ENCODE results near the gene ERMP1.
"Not testable (repeated sequence)": the region's sequence is repeated elsewhere in the genome, so short reads cannot be mapped to it uniquely, and the experiment has no call there.

ERMP1 gene

DNA sequence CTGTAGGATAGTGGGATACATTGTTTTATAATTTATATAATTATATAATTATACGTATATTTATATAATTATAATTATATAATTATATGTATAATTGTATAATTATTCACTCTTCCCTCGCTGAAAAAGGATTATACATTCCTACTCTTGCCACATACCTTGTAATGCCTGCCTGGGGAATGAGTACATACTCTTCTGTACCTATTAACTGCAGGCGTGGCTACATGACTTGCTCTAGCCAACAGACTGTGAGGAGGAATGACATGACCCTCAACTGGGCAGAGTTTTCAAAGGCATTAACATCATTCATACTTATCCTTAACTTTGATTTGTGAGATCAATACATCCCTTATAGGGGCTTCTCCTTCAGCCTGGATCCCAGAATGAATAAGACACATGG, 19.1 kb downstream of the ERMP1 start:
- FAIRE-seq: no peak

DNA sequence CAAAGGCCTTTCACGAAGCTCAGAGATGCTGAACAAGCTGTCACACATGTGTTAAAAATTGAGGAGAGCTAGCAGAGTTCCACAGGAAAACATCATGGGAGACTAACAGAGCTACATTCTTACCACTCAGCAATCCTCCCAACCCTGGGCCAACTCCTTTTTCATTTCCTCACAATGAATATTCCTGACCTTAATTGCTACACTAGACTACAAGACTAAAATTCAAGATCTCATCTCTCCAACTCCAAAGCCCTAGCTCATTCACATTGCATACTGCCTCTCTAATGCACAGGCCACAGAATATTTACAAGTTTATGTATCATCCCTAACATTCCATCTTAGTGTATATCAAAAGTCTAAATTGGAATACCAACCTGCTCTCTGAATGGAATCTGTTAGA, 21.2 kb downstream of the ERMP1 start:
- no peak for FAIRE-seq

DNA sequence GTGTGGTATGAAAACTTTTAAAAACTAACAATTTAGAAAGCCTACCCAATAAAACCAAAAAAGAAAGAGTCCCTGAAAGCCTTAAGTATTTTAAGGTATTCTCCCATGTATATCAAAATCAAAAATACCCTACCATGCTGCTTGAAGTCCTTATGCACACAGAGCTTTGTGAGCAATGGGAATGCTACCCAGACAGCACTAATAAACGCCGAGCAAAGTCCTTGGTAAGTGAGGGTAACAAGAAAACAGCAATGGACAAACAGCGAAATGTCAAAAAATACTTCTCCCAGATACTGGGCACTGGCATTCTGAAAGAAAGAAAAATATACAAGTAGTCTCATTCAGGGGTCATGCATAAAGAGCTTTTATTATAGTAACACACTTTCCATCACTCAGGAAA, 27.4 kb downstream of the ERMP1 start:
- no peak for FAIRE-seq

DNA sequence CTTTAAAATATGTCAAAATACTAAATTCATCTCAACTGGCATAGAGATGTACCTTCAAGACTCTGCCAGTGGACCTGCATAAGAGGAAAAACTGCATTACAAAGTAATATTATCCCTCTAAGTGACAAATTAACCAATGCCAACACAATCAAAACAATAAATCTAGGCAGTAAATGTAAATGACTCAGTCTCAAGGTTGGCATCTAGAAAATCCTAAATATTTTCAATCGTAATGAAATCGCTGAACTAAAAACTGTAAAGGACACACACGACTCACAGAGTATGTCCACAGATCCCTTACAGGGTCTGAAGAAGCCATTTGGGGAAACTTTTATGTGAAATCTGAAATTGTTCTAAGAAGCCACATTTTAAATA, 31.2 kb downstream of the ERMP1 start:
- no peak for FAIRE-seq

DNA sequence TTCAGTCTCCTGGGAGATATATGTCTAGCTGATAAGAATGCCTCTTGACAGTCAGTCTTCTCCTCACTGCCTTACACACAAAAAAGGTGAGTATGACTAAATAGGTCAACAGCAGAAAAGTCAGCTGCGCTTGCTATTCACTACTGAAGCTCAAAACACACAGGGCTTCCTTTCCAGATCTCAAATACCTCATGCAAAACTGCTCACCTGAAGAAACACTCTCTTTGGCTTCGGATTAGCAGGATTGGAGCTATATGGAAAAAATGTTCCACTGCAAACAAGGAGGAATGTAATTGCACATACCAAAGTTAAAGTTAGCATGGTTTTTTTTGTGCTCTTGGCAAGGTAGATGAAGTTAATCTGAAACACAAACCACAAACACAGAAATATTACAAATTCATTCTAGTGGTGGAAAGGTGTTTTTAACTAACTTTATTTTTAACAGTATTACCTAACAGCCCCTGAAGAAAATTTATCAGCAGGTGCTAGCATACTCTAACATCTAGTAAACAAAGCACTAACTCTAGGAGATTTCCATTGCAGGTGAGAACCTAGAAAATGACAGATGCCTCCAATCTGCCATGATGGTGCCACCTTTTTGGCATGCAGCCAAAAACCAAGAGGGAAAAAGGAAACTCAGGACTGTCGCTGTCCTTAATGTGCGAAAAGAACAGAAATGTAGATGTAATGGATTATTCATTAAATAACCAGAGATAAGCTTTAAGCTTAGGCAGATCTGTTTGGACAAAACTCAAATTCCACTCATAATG, 31.8 kb downstream of the ERMP1 start:
- FAIRE-seq: no peak

DNA sequence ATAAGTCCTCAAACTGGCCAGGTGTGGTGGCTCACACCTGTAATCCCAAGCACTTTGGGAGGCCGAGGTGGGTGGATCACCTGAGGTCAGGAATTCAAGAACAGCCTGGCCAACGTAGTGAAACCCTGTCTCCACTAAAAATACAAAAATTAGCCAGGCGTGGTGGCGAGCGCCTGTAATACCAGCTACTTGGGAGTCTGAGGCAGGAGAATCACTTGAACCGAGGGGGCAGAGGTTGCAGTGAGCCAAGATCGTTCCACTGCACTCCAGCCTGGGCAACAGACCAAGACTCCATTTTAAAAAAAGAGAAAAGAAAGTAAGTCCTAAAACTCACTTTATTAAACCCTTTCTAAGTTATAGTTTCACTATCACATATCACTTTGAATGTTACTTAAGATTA, 32.5 kb downstream of the ERMP1 start:
- FAIRE-seq: not testable (repeated sequence)

DNA sequence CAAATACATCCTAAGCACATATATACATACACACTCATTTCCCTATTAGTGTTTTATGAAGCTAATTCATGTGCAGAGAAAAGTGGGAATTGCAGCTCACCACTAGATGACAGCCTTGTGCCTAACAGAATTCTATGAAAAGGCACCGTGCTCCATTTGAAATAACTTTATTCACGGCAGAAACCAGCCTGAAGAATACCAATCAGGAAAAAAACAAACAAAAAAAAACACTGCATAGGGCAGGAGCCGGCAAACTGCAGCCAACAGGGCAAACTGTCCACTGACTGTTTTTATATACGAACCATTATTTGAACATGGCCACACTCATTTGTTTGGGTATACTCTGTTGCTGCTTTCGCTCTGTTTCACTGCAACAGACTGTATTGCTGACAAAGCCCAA, 33.6 kb downstream of the ERMP1 start:
- no peak for FAIRE-seq

DNA sequence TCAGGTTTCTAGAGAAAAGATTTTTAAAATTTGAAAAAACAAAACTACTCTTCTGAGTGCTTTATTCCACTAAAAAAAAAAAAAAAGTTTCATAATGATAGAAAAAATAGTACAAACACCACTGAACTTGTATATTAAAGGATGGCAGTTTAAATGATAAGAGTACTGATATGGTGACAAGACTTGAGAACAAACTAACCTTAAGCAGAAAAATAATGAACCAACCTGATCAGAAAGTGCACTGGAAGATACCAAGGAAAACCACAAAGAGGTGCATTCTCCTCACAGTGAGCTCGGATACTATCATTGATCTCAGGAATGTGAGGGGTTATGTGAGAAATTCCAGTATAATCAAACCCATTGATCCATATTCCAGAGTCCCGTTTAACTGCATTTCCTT, 34.3 kb downstream of the ERMP1 start:
- no peak for FAIRE-seq

DNA sequence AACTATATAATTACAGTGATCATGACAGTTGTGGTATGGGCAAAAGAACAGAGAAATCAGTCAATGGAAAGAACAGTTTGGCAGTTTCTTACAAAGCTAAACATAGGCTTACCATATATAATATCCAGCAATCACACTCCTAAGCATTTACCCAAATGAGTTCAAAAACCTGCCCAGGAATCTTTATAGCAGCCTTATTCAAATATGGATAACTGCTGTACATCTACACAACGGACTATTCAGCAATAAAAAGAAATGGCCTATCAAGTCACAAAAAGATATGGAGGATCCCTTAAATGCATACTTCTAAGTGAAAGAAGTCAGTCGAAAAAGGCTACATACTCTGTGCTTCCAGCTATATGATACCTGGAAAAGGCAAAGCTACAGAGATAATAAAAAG, 36.6 kb downstream of the ERMP1 start:
- FAIRE-seq: no peak

DNA sequence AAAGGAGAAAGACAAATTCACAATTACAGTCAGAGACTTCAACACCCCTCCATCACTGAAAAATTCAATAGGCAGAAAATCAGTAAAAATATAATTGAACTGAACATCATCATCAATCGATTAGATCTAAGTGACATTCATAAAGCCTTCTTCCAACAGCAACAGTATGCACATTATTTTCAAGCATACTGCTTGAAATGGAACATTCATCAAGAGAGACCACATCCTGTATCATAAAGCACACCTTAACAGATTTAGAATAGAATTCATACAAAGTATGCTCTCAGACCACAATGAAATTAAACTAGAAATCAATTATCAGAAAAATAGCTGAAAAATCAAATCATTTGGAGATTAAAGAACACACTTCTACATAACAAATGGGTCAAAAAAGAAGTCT, 39.1 kb downstream of the ERMP1 start:
- FAIRE-seq: no peak

DNA sequence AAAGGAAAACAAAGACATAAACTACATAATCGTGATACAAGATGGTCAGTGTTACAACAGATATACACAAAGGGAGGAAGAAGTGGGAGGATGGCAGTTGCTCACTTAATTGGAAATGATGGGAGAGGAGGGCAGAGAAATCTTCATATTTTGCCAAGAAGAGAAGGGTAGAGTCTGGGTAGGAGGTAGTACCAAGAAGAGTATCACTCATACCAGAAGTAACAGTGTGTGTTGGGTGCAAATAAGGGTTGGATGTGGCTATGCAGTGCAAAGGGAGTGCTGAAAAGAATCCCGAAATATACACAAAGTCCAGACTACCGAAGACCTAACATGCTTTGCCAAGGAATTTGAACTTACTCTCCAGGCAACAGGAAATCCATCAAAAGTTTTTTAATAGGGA, 41.0 kb downstream of the ERMP1 start:
- FAIRE-seq: no peak

DNA sequence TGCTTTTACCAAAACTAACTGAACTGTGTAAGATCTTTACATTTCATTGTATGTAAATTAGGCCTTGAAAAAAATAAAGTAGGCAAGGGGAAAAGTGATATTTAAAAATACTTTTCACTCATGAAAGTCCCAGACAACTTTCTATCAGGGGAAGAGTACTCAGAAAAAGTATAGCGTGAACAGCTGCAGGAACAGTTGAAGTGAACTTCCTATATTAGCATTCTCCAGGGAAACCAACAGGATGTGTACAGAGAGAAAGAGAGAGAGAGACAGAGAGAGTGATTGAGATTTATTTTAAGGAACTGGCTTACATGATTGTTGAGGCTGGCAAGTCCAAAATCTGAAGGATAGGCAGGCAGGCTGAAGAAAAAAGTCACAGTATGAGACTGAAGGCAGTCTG, 42.0 kb downstream of the ERMP1 start:
- no peak for FAIRE-seq

DNA sequence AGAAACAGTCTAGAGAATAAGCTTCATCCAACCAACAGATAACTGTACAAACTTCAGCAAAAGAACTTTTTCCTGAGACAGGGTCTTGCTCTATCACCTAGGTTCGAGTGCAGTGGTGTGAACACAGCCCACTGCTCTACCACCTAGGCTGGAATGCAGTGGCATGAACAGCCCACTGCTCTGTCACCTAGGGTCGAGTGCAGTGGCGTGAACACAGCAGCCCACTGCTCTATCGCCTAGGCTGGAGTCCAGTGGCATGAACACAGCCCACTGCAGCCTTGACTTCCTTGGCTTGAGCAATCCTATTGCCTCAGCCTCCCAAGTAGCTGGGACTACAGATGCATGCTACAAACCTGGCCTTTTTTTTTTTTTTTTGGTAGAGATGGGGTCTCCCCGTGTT, 43.4 kb downstream of the ERMP1 start:
- no peak for FAIRE-seq

DNA sequence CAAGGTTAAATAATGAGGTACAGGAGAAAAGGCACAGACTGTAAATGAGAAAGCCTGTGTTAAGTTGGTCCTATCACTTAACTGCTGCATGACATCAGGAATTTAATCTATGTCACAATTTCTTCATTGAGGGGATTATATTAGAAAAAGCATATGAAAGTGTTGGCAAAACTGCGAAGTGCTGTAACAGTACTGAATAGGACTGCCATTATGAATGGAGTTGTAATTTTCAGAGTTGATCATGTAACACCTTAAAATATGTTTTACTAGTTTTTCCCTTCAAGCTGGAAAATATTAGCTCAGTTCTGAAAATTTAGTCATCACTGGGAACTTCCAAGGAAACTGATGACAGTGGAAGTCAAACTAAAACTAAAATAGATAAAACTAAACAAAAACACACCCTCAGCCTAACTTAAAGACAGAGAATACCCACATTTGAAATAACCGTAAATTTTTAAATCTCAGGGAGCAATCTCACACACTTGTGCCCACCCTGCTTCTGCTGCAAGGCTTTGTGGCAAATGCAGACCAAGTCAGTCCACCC, 45.1 kb downstream of the ERMP1 start:
- FAIRE-seq: no peak

DNA sequence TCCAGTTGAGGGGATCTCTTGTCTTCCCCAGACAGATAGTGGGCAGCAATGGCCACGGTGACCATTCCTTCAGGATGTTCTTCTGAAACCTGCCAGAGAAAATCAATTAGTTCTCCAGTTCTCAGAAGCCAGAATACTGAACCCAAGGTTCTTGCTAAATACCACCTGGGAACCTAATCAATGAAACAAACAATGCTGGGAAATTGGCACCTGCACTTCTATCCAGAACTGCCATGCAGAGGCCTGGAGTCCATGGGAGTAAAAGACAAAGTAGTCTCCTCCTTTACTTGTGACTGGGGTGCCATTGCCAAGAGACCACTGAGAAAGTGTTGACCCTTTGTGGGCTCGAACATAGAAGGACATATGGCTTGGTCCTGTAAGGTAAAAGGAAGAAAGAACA, 45.7 kb downstream of the ERMP1 start:
- FAIRE-seq: no peak

DNA sequence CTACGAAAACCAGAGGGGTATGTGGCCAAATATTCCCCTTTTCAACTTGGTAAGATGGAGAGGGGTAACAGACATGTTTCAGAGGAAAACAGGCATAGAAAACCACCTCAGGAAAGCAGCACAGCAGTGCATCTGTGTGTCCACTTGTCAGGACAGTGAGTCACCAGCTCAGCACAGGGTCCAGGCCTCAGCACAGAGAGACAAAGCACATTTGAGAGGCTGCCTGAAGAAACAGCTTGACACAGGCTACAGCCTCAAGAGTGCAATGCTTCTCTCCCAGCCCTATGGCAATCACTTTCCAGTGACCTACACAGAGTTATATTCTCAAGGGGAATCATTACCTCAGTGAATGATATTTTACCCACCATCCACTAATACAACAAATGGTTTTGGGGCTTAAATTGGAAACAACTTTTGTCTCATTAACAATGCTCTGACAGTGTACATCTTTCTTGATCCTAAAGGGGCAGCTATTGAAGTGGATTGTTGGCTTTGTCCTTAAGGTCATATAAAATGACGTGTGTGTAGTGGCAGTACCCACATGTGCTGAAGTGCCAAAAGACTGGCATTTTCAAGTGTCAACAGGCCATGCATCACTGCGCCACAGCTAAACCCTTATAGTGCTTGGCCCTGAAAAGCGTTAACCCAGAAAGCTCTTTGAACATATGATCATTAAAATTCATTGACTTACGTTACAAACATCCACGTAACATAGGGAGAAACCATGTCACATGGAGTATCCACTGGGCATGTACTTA, 46.4 kb downstream of the ERMP1 start:
- no peak for FAIRE-seq

DNA sequence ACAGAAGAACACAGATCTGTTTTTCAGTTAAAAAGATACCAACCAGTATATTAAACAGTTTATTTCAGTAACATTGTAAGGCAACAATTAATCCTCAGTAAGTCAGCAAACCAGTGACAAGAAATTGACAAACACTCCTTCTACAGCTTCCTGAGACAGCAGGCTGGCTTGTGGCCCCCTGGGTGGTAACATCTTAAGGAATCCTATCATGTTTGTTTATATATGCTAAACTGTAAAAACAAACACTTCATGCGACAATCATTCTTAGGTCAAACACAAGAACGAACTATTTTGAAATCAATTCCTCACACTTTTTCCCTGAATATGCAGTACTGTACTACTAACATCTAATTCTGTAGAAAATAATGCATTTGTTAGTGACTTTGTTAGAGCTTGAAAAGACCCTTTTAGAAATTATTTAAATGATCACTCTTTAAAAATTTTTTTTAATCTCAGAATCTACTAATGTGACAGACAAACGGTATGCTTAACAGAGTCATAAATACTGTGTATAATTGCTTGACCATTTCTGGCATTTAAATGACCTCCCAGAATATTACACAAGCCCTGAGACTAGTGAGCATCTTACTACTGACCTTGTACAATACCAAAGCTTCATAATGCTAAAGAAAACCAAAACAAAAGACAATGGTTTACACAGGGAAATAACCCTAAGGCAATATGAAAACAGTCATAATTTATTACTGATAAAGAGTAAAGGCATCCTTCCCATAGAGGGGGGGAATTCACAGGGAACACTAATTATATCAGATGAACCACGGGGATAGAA, 48.2 kb downstream of the ERMP1 start:
- no peak for FAIRE-seq

DNA sequence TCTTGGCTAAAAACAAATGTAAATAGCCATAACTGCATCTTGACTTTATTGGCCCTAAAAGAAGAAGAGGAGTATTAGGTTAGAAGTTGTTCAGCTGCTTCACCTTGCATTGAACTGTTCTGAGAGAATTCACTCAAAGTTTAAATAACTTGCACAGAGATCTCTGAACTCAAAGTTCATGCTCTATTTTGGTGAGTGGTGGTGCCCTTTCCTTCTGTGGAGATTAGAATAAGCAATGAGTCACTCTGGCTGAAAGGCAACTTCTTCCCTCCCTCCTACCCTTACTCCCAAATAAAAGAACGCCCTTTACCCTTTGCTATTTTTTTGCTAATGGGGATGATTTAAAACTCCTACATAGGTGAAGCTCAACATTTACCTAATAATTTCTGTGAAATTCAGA, 48.9 kb downstream of the ERMP1 start:
- no peak for FAIRE-seq

DNA sequence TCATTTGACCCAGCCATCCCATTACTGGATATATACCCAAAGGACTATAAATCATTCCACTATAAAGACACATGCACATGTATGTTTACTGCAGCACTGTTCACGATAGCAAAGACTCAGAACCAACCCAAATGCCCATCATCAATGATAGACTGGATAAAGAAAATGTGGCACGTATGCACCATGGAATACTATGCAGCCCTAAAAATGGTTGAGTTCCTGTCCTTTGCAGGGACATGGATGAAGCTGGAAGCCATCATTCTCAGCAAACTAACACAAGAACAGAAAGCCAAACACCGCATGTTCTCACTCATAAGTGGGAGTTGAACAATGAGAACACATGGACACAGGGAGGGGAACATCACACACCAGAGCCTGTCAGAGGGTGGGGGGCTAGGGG, 49.5 kb downstream of the ERMP1 start:
- not testable (repeated sequence) for FAIRE-seq

DNA sequence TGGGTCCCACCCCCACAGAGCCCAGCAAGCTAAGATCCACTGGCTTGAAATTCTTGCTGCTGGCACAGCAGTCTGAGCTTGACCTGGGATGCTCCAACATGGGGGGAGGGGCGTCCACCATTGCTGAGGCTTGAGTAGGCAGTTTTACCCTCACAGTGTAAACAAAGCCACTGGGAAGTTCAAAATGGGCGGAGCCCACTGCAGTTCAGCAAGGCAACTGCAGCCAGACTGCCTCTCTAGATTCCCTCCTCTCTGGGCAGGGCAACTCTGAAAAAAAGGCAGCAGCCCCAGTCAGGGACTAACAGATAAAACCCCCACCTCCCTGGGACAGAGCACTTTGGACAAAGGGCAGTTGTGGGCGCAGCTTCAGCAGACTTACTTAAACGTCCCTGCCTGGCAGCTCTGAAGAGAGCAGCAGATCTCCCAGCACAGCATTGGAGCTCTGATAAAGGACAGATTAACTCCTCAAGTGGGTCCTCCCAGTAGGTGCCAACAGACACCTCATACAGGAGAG, 53.2 kb downstream of the ERMP1 start:
- FAIRE-seq: not testable (repeated sequence)

DNA sequence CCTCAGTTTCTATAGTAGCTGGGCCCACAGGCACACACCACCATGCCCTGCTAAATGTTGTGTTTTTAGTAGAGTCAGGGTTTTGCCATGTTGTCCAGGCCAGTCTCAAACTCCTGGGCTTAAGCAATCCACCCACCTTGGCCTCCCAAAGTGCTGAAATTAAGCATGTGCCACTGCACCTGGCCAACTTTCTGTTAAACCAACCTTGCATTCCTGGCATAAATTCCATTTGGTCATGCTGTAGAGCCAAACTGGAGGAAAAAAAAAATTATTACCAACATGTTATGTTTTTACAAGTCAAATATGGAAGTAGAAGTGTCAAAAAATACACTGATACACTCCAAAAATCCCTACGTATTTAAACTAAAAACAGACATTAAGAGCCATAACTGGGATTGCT, 54.1 kb downstream of the ERMP1 start:
- FAIRE-seq: no peak

DNA sequence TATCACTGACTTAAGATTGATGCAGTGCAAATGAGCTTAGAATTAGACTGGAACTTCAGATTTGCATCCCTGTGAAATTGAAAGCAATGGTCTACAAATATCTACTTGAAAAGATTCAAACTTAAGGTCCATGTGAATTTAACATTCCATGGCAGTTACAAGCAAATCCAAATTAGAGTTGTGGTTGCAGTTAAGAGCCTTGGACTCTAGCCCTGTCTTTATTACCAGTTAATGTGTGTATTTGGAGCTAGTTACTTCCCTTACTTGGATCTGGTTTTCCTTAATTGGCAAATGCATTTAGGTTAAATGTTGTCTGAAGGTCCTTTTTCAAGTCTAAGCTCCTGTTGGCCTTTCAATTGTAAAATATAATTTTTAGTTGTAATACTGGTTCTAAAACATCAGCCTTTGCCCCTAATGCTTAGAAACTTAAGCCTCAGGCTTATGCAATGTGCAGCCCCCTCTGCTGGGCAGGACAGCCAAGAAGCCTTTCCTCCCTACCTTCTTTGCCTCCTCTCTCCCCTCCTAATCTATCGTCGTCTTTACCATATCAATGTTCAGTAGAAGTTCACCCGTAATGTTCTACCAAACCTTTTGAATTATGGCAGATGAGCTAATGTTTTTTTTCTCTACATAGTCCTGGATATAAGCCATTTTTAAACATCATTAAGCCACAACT, 59.5 kb downstream of the ERMP1 start:
- no peak for FAIRE-seq
